DOHH2 (cell line): ENCODE data around the gene TNN.

Experiments used
- H3F3A ChIP-seq: fragments of 200-600 bp; sonication (generic), shearing (Covaris generic); 2 replicates; pipeline ENCODE4 v1.6.0; 2016; ENCODE audit warnings: antibody characterized with exemption, mild to moderate bottlenecking; ENCODE audit not compliant: control insufficient read depth, insufficient read depth
- H3K27ac ChIP-seq: fragments of 200-600 bp; sonication (generic); 2 replicates; pipeline ENCODE4 v1.5.1; 2014; ENCODE audit warnings: low read depth, mild to moderate bottlenecking, low read length, moderate library complexity
- H3K27me3 ChIP-seq: fragments of 200-600 bp; sonication (generic); 2 replicates; pipeline ENCODE4 v1.6.1; 2014; ENCODE audit warnings: mild to moderate bottlenecking, low read length, mixed read lengths; ENCODE audit not compliant: control insufficient read depth
- H3K36me3 ChIP-seq: fragments of 200-600 bp; sonication (generic); 2 replicates; pipeline ENCODE4 v1.6.1; 2014; ENCODE audit warnings: mild to moderate bottlenecking, low read length, moderate library complexity, mixed read lengths; ENCODE audit not compliant: control insufficient read depth
- H3K4me1 ChIP-seq: fragments of 200-600 bp; sonication (generic); 2 replicates; pipeline ENCODE4 v1.6.1; 2014; ENCODE audit warnings: mild to moderate bottlenecking, low read length, mixed read lengths; ENCODE audit not compliant: control insufficient read depth
- H3K4me2 ChIP-seq: fragments of 200-600 bp; sonication (generic); 2 replicates; pipeline ENCODE4 v1.6.0; 2014; ENCODE audit warnings: mild to moderate bottlenecking, low read length, moderate library complexity
- H3K4me3 ChIP-seq: fragments of 200-600 bp; sonication (generic); 2 replicates; pipeline ENCODE4 v1.5.1; 2014; ENCODE audit warnings: mild to moderate bottlenecking, low read length, mixed read lengths
- H3K79me2 ChIP-seq: fragments of 200-600 bp; sonication (generic); 2 replicates; pipeline ENCODE4 v1.6.1; 2014; ENCODE audit warnings: mild to moderate bottlenecking, low read length, mixed read lengths; ENCODE audit not compliant: control insufficient read depth
- H3K9me2 ChIP-seq: fragments of 200-600 bp; sonication (generic); replicated peaks from 2 replicates; pipeline ENCODE4 v1.6.1; 2014; ENCODE audit warnings: mild to moderate bottlenecking, low read length, mixed read lengths; ENCODE audit not compliant: control insufficient read depth
- H3K9me3 ChIP-seq: fragments of 200-600 bp; sonication (generic); 2 replicates; pipeline ENCODE4 v1.6.1; 2014; ENCODE audit warnings: antibody characterized with exemption, low read length, mixed read lengths; ENCODE audit not compliant: control insufficient read depth, insufficient read depth
- H4K20me1 ChIP-seq: fragments of 200-600 bp; sonication (generic); 2 replicates; pipeline ENCODE4 v1.6.0; 2014; ENCODE audit warnings: low read depth, mild to moderate bottlenecking, antibody characterized with exemption, low read length, moderate library complexity; ENCODE audit not compliant: control insufficient read depth, insufficient read depth
- TF ChIP-seq, protein P1 (sequence below): fragments of 200-600 bp; sonication (generic); IDR thresholded peaks from one replicate; pipeline ENCODE4 v1.5.1; 2014; ENCODE audit warnings: antibody characterized with exemption, mild to moderate bottlenecking, low read depth, low read length; ENCODE audit not compliant: poor library complexity, severe bottlenecking

TNN gene

DNA sequence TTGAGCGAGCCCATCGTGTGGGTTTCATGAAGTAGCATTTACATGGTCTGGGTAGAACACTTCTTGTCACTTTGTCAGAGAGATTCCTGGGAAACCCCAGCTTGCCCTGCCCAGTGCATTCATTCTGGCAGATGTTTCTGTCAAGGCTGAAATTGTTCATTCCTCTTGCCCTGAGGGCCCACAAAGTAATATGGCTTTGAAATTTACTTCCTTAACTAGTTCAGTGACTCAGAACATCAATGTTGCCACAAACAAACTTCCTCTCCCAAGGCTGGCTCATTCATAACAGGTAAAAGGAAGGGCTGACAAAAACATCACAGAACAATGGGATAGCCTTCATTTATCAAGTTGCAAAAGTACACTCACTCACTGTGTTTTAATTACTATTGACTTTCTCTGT lies 129.9 kb downstream of the TNN start:
- Histone ChIP-seq H3F3A (peaks cover 15% of the 10 kb centered on the region), H3K9me3 (no peaks in the 10 kb centered on the region), H3K36me3 (no peaks in the 10 kb centered on the region), H3K9me2 (no peaks in the 10 kb centered on the region), H3K4me2 (peak overlapping the region; percentile 86), H3K4me1 (peaks cover 92% of the 10 kb centered on the region), H3K27me3 (no peaks in the 10 kb centered on the region), H3K79me2 (peaks cover under 1% of the 10 kb centered on the region), H3K4me3 (peak overlapping the region; percentile 57), H3K27ac (peak overlapping the region; percentile 75), H4K20me1 (no peaks in the 10 kb centered on the region)
- TF ChIP-seq, protein P1, sequence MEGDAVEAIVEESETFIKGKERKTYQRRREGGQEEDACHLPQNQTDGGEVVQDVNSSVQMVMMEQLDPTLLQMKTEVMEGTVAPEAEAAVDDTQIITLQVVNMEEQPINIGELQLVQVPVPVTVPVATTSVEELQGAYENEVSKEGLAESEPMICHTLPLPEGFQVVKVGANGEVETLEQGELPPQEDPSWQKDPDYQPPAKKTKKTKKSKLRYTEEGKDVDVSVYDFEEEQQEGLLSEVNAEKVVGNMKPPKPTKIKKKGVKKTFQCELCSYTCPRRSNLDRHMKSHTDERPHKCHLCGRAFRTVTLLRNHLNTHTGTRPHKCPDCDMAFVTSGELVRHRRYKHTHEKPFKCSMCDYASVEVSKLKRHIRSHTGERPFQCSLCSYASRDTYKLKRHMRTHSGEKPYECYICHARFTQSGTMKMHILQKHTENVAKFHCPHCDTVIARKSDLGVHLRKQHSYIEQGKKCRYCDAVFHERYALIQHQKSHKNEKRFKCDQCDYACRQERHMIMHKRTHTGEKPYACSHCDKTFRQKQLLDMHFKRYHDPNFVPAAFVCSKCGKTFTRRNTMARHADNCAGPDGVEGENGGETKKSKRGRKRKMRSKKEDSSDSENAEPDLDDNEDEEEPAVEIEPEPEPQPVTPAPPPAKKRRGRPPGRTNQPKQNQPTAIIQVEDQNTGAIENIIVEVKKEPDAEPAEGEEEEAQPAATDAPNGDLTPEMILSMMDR: no peak
